ENCODE measurements around the gene TINAGL1. TPM values are rescaled to one million over a fixed set of nuclear protein-coding genes. Genes with fewer than 3 reads are reported as not detected.

TINAGL1 gene
- total and polyA plus RNA-seq, 2 donors (not counting 3 experiments of a cell fraction or from before 2014, with no cell fraction given) = 312 to 477 TPM

- no peaks in the 10 kb centered on the region for H3K4me1 ChIP-seq (ENCODE audit: control insufficient read depth, extremely low read depth, insufficient read depth, low read length)
- H3K4me3 ChIP-seq (replicated peaks in 1 of 3; ENCODE audit: insufficient read depth in 1 of 3, low read depth in 1 of 3, low read length in 3 of 3) = no peak overlapping the region
- ChIA-PET POLR2A (no interaction called here), CTCF (interaction anchor here (1.0 to 1.7 kb wide), 2 partner anchors 10 to 250 kb away, joined by 3 to 12 read pairs; no protein-coding TSS in a partner anchor)
- H3K27me3 ChIP-seq (ENCODE audit: control insufficient read depth in 2 of 2, insufficient read depth in 2 of 2, low read length in 2 of 2) = no peaks in the 10 kb centered on the region
- no peaks in the 10 kb centered on the region for H3K9me1 ChIP-seq (replicated peaks; ENCODE audit: control insufficient read depth, extremely low read depth, insufficient read depth, low read length)
- no TSS peak for BruUV-seq (replicated peaks)
- FAIRE-seq (no peak), DNase-seq (ENCODE audit: low read depth, low spot score) (no peak)
- H3K79me2 ChIP-seq (ENCODE audit: control insufficient read depth, insufficient read depth, low read length) = no peaks in the 10 kb centered on the region
- no peak overlapping the region for H3K9ac ChIP-seq (replicated peaks; ENCODE audit: extremely low read depth, insufficient read depth, low read length)
- no peak overlapping the region for H2AFZ ChIP-seq (ENCODE audit: low read depth, low read length)
- no peak overlapping the region for H3K4me2 ChIP-seq (ENCODE audit: insufficient read depth, low read length)
- H3K27ac ChIP-seq (ENCODE audit: insufficient read depth, low read depth, low read length) = no peak overlapping the region
- TF ChIP-seq EZH2 (IDR thresholded peaks at IDR 0.05; ENCODE audit: borderline replicate concordance, low read depth, low read length, severe bottlenecking) (no peak), MAX (IDR thresholded peaks at IDR 0.05; ENCODE audit: insufficient read depth, insufficient read length) (no peak), POLR2AphosphoS5 (IDR thresholded peaks at IDR 0.05; ENCODE audit: insufficient read depth, low read depth, low read length) (no peak), JUN (IDR thresholded peaks at IDR 0.05; ENCODE audit: borderline replicate concordance, insufficient read depth, insufficient read length, low read depth) (no peak), POLR2A (IDR thresholded peaks at IDR 0.05; ENCODE audit: low read depth, low read length) (no peak), MYC (IDR thresholded peaks at IDR 0.05; ENCODE audit: low read depth, low read length) (no peak), GATA2 (IDR thresholded peaks at IDR 0.05; ENCODE audit: insufficient read depth, insufficient read length, low read depth, low read length) (no peak), FOS (IDR thresholded peaks at IDR 0.05; ENCODE audit: borderline replicate concordance, insufficient read depth, low read length) (no peak)
- TF ChIP-seq, protein P1, sequence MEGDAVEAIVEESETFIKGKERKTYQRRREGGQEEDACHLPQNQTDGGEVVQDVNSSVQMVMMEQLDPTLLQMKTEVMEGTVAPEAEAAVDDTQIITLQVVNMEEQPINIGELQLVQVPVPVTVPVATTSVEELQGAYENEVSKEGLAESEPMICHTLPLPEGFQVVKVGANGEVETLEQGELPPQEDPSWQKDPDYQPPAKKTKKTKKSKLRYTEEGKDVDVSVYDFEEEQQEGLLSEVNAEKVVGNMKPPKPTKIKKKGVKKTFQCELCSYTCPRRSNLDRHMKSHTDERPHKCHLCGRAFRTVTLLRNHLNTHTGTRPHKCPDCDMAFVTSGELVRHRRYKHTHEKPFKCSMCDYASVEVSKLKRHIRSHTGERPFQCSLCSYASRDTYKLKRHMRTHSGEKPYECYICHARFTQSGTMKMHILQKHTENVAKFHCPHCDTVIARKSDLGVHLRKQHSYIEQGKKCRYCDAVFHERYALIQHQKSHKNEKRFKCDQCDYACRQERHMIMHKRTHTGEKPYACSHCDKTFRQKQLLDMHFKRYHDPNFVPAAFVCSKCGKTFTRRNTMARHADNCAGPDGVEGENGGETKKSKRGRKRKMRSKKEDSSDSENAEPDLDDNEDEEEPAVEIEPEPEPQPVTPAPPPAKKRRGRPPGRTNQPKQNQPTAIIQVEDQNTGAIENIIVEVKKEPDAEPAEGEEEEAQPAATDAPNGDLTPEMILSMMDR (IDR thresholded peaks at IDR 0.05; ENCODE audit: extremely low read depth in 1 of 2, insufficient read depth in 1 of 2, low read depth in 1 of 2, low read length in 2 of 2) = no peak
- no peaks in the 10 kb centered on the region for H4K20me1 ChIP-seq (replicated peaks; ENCODE audit: control insufficient read depth, extremely low read depth, insufficient read depth, low read length)
- intact Hi-C loops (cut with micrococcal nuclease) (no loop called here), dilution Hi-C loops (cut with MboI; ENCODE audit: extremely low pct_ligation_motif_present, low sequenced_read_pairs) (no loop called here)
- no peaks in the 10 kb centered on the region for H3K36me3 ChIP-seq (ENCODE audit: control insufficient read depth in 2 of 2, extremely low read depth in 1 of 2, insufficient read depth in 2 of 2, low read length in 2 of 2)
- no peaks in the 10 kb centered on the region for H3K9me3 ChIP-seq (replicated peaks; ENCODE audit: control insufficient read depth, insufficient read depth, low read length)
Observed at GRCh38 chr1:31539329-31539728, 37.0 kb upstream of the TINAGL1 start.

Measured in endothelial cell of umbilical vein (primary cell).